Activated CD4-positive, alpha-beta T cell treated with anti-CD3 and anti-CD28 coated beads, Interleukin-2, amount 10 ng/mL, durations not matched to agents 7 days and 5 days (primary cell): ENCODE results near the gene RELN. TPM values are rescaled to one million over a fixed set of nuclear protein-coding genes. Genes with fewer than 3 reads are reported as not detected.
"Not testable (repeated sequence)": the region's sequence is repeated elsewhere in the genome, so short reads cannot be mapped to it uniquely, and the experiment has no call there.

ENCODE experiments used
- CTCF ChIA-PET: fragments of 350-600 bp; sonication (Branson Sonifier 250); formaldehyde crosslinking; loops from one replicate; lab custom pipeline; 2021; ENCODE audit warnings: antibody characterized with exemption; lab: Charles Lee
- POLR2A ChIA-PET: fragments of 350-600 bp; sonication (Branson Sonifier 250); formaldehyde crosslinking; loops from one replicate; lab custom pipeline; 2021; ENCODE audit warnings: antibody characterized with exemption; lab: Charles Lee
- DNase-seq: peaks from one replicate; pipeline ENCODE4 v3.0.0-alpha.2; 2020
- H3K27ac Mint-ChIP-seq: one replicate; pipeline ENCODE4 v1.8.0; 2021; ENCODE audit warnings: mild to moderate bottlenecking, moderate library complexity, mixed read lengths
- H3K27me3 Mint-ChIP-seq: one replicate; pipeline ENCODE4 v1.8.0; 2021; ENCODE audit warnings: mixed read lengths
- H3K36me3 Mint-ChIP-seq: one replicate; pipeline ENCODE4 v1.8.0; 2021; ENCODE audit warnings: low read depth, mixed read lengths
- H3K4me1 Mint-ChIP-seq: one replicate; pipeline ENCODE4 v1.8.0; 2021; ENCODE audit warnings: mixed read lengths
- H3K4me3 Mint-ChIP-seq: one replicate; pipeline ENCODE4 v1.8.0; 2021; ENCODE audit warnings: mild to moderate bottlenecking, moderate library complexity, mixed read lengths
- H3K9me3 Mint-ChIP-seq: one replicate; pipeline ENCODE4 v1.8.0; 2021; ENCODE audit warnings: mixed read lengths
- total RNA-seq, 2 experiments: library from RNA; stranded (reverse); gene quantifications; one replicate each; pipeline ENCODE4 v1.2.3, GENCODE V29; 2021

The RELN gene
- total RNA-seq, 2 experiments from 2014 or later: not detected

GRCh38 chr7:103922407-103922806 is 67.1 kb downstream of the RELN start:
- no peak overlapping the region for H3K4me3 Mint-ChIP-seq
- H3K4me1 Mint-ChIP-seq: no peaks in the 10 kb centered on the region
- peaks cover 7% of the 10 kb centered on the region for H3K27me3 Mint-ChIP-seq
- DNase-seq: no peak
- ChIA-PET CTCF (interaction anchor here (0.6 kb wide), 1 partner anchor 430 kb away, joined by 3 read pairs; no protein-coding TSS in a partner anchor), POLR2A (no interaction called here)
- no peak overlapping the region for H3K27ac Mint-ChIP-seq
- H3K36me3 Mint-ChIP-seq: no peaks in the 10 kb centered on the region
- no peaks in the 10 kb centered on the region for H3K9me3 Mint-ChIP-seq

- CTCF ChIA-PET: no interaction called here
- Mint-ChIP-seq H3K4me3 (no peak overlapping the region), H3K27ac (no peak overlapping the region), H3K4me1 (no peaks in the 10 kb centered on the region), H3K9me3 (no peaks in the 10 kb centered on the region), H3K27me3 (peaks cover 7% of the 10 kb centered on the region), H3K36me3 (no peaks in the 10 kb centered on the region)
- POLR2A ChIA-PET: no interaction called here
- DNase-seq: no peak
Observed at GRCh38 chr7:103921692-103922091, 67.8 kb downstream of the RELN start.

- POLR2A ChIA-PET: no interaction called here
- no peaks in the 10 kb centered on the region for H3K36me3 Mint-ChIP-seq
- H3K4me3 Mint-ChIP-seq: no peak overlapping the region
- DNase-seq: no peak
- no peaks in the 10 kb centered on the region for H3K9me3 Mint-ChIP-seq
- peaks cover 9% of the 10 kb centered on the region for H3K27me3 Mint-ChIP-seq
- CTCF ChIA-PET: no interaction called here
- H3K27ac Mint-ChIP-seq: no peak overlapping the region
- H3K4me1 Mint-ChIP-seq: no peaks in the 10 kb centered on the region
Observed at GRCh38 chr7:103919272-103919868, 70.1 kb downstream of the RELN start.

GRCh38 chr7:103918631-103919271 is 70.7 kb downstream of the RELN start:
- no peak overlapping the region for H3K27ac Mint-ChIP-seq
- ChIA-PET POLR2A (interaction anchor here (0.6 kb wide), 1 partner anchor 435 kb away, joined by 3 read pairs; no protein-coding TSS in a partner anchor), CTCF (interaction anchor here (0.5 kb wide), 1 partner anchor 16 kb away, joined by 3 read pairs; no protein-coding TSS in a partner anchor)
- H3K36me3 Mint-ChIP-seq: no peaks in the 10 kb centered on the region
- peaks cover 9% of the 10 kb centered on the region for H3K27me3 Mint-ChIP-seq
- no peak for DNase-seq
- no peaks in the 10 kb centered on the region for H3K9me3 Mint-ChIP-seq
- H3K4me1 Mint-ChIP-seq: no peaks in the 10 kb centered on the region
- H3K4me3 Mint-ChIP-seq: no peak overlapping the region

GRCh38 chr7:103915680-103916357 is 73.6 kb downstream of the RELN start:
- CTCF ChIA-PET: no interaction called here
- Mint-ChIP-seq H3K27ac (no peak overlapping the region), H3K4me1 (no peaks in the 10 kb centered on the region), H3K4me3 (no peak overlapping the region), H3K36me3 (no peaks in the 10 kb centered on the region), H3K27me3 (peaks cover 9% of the 10 kb centered on the region), H3K9me3 (no peaks in the 10 kb centered on the region)
- no peak for DNase-seq
- POLR2A ChIA-PET: no interaction called here

- ChIA-PET CTCF (no interaction called here), POLR2A (no interaction called here)
- H3K4me3 Mint-ChIP-seq: no peak overlapping the region
- no peaks in the 10 kb centered on the region for H3K4me1 Mint-ChIP-seq
- H3K27ac Mint-ChIP-seq: no peak overlapping the region
- no peaks in the 10 kb centered on the region for H3K36me3 Mint-ChIP-seq
- no peak for DNase-seq
- H3K27me3 Mint-ChIP-seq: peaks cover 6% of the 10 kb centered on the region
- no peaks in the 10 kb centered on the region for H3K9me3 Mint-ChIP-seq
Observed at GRCh38 chr7:103914147-103914899, 75.1 kb downstream of the RELN start.

- H3K27me3 Mint-ChIP-seq: peaks cover 5% of the 10 kb centered on the region
- H3K27ac Mint-ChIP-seq: no peak overlapping the region
- no peak overlapping the region for H3K4me3 Mint-ChIP-seq
- no peaks in the 10 kb centered on the region for H3K9me3 Mint-ChIP-seq
- ChIA-PET POLR2A (no interaction called here), CTCF (no interaction called here)
- H3K4me1 Mint-ChIP-seq: no peaks in the 10 kb centered on the region
- no peaks in the 10 kb centered on the region for H3K36me3 Mint-ChIP-seq
- DNase-seq: no peak
Observed at GRCh38 chr7:103912891-103913605, 76.4 kb downstream of the RELN start.

- CTCF ChIA-PET, POLR2A ChIA-PET, H3K27ac Mint-ChIP-seq, H3K9me3 Mint-ChIP-seq, H3K4me3 Mint-ChIP-seq, H3K36me3 Mint-ChIP-seq, H3K27me3 Mint-ChIP-seq, H3K4me1 Mint-ChIP-seq, DNase-seq: not testable (repeated sequence)
Observed at GRCh38 chr7:103911015-103911414, 78.4 kb downstream of the RELN start.

GRCh38 chr7:103905997-103906396 is 83.5 kb downstream of the RELN start:
- Mint-ChIP-seq H3K27me3 (peaks cover 7% of the 10 kb centered on the region), H3K36me3 (no peaks in the 10 kb centered on the region), H3K4me3 (no peak overlapping the region), H3K9me3 (no peaks in the 10 kb centered on the region), H3K4me1 (no peaks in the 10 kb centered on the region), H3K27ac (no peak overlapping the region)
- POLR2A ChIA-PET: no interaction called here
- CTCF ChIA-PET: no interaction called here
- no peak for DNase-seq

GRCh38 chr7:103902917-103903316 is 86.5 kb downstream of the RELN start:
- Mint-ChIP-seq H3K9me3 (no peaks in the 10 kb centered on the region), H3K27me3 (peaks cover 7% of the 10 kb centered on the region), H3K36me3 (no peaks in the 10 kb centered on the region), H3K4me1 (no peaks in the 10 kb centered on the region), H3K27ac (no peak overlapping the region), H3K4me3 (no peak overlapping the region)
- ChIA-PET POLR2A (no interaction called here), CTCF (no interaction called here)
- DNase-seq: no peak

- H3K27ac Mint-ChIP-seq, CTCF ChIA-PET, H3K27me3 Mint-ChIP-seq, DNase-seq, H3K4me3 Mint-ChIP-seq, H3K9me3 Mint-ChIP-seq, H3K4me1 Mint-ChIP-seq, H3K36me3 Mint-ChIP-seq, POLR2A ChIA-PET: not testable (repeated sequence)
Observed at GRCh38 chr7:103896826-103897225, 92.6 kb downstream of the RELN start.

GRCh38 chr7:103894656-103895596 is 94.5 kb downstream of the RELN start:
- H3K4me1 Mint-ChIP-seq: no peaks in the 10 kb centered on the region
- CTCF ChIA-PET: no interaction called here
- no peak overlapping the region for H3K27ac Mint-ChIP-seq
- no peaks in the 10 kb centered on the region for H3K36me3 Mint-ChIP-seq
- no peaks in the 10 kb centered on the region for H3K9me3 Mint-ChIP-seq
- POLR2A ChIA-PET: no interaction called here
- no peak overlapping the region for H3K4me3 Mint-ChIP-seq
- no peaks in the 10 kb centered on the region for H3K27me3 Mint-ChIP-seq
- no peak for DNase-seq
